HG03139 (cell line): ENCODE results near the gene MICALL1.
"Not testable (repeated sequence)": the region's sequence is repeated elsewhere in the genome, so short reads cannot be mapped to it uniquely, and the experiment has no call there.

Experiments
- ATAC-seq: cut with Tn5 transposase; IDR thresholded peaks from one replicate; pipeline ENCODE4 v1.9.1; 2021; ENCODE audit not compliant: unreplicated experiment

The MICALL1 gene

GRCh38 chr22:37953437-37954179 lies 47.5 kb downstream of the MICALL1 start, which contains the start of the genes C22orf23 and POLR2F:
Gene C22orf23, minus strand, starts transcription at chr22:37953601. Its CDS starts 452 bp downstream, at chr22:37953149.
Gene POLR2F, plus strand, starts transcription at chr22:37953699. Its CDS starts 89 bp downstream, at chr22:37953788.
- ATAC-seq = peak; percentile 80

DNA sequence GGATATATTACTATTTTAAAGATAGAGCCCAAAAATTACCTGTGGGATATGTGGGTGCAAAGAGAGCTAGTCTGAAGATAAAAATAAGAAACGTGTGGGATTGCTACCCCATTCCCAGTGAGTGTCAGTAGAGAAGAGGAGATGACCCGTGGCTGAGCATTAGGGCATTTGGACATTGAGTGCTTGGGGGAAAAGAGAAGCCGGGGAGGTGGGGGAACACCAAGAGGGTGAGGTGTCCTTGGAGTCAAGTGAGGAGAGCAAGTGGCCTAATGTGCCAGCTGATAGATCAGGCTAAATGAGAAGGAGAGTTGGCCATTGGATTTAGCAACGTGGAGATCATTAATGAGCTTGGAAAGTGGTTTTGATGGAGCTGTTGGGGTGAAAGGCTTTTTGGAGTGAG lies 48.6 kb downstream of the MICALL1 start:
- ATAC-seq = no peak

- ATAC-seq = not testable (repeated sequence)
Measured at GRCh38 chr22:37955825-37956397, 49.8 kb downstream of the MICALL1 start.

GRCh38 chr22:37957232-37957631 lies 51.1 kb downstream of the MICALL1 start:
- ATAC-seq = no peak

DNA sequence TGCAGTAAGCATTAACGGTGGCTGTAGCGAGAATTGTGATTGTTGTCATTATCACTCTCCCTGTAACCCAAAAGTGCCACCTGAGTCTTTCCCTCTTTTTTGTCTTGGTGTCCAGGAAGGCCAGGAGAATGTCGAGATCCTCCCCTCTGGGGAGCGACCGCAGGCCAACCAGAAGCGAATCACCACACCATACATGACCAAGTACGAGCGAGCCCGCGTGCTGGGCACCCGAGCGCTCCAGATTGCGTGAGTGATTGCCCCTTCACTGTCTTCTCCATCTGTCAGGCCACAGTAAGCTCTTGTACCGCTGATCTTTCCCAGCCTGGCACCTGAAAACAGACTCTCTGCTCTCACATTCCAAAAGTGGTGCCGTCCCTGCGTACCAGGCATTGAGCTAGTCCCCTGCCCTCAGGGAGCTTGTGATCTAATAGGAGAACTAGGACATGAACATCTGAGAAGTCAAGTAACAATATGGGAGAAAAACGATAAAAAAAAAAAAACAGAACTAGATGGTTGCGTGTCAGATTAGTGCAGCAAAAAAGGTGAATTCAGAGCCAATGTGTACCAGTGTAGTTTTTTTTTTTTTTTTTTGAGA lies 53.2 kb downstream of the MICALL1 start:
- no peak for ATAC-seq

- ATAC-seq = no peak
Measured at GRCh38 chr22:37961062-37961461, 55.0 kb downstream of the MICALL1 start.

DNA sequence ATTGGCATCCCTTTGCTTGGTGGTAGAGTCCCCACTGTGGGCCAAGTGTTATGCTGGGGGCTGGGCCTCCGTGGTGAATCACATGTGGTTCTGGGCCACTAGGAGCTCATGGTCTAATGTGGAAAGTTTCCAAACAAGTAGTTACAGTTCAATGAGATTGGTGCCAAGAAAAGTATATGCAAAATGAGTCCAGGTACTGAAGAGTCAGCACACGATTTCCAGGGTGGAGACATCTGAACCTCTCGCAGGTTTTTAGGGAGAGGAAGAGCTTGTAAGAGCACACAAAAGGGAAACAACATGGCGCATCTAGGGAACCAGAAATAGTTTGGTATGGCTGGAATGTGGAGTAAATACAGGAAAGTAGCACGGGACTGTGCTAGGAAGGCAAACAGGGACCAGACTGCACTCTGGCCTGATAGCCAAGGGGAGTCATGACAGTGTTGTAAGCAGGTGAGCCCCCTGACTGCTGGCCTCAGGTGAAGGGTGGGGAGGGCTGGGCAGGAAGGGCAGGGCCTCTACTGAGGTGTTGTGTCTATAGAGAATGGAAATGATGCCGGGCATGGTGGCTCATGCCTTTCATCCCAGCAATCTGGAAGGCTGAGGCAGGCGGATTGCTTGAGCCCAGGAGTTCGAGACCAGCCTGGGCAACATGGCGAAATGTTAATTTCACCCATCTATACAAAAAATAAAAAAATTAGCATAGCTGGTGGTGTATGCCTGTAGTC lies 60.0 kb downstream of the MICALL1 start:
- ATAC-seq = no peak

DNA sequence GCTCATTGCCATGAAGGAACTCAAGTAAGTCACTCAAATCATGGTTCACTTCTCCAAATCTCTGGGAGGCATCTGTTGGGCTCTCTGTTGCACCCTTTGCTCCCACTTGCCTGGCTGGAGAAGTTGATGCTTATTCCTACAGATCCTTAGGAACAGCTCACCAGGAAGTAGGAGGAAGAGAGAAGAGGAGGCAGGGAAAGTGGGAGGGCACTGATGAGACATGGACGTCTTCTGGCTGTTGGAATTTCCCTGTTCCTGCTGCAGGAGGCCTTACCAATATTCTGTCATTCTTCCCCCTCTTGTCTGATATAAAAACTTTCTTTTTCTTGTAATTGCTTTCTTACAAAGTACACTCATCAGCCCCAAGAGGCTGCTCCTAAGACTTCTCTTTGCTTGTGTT lies 61.0 kb downstream of the MICALL1 start:
- no peak for ATAC-seq

DNA sequence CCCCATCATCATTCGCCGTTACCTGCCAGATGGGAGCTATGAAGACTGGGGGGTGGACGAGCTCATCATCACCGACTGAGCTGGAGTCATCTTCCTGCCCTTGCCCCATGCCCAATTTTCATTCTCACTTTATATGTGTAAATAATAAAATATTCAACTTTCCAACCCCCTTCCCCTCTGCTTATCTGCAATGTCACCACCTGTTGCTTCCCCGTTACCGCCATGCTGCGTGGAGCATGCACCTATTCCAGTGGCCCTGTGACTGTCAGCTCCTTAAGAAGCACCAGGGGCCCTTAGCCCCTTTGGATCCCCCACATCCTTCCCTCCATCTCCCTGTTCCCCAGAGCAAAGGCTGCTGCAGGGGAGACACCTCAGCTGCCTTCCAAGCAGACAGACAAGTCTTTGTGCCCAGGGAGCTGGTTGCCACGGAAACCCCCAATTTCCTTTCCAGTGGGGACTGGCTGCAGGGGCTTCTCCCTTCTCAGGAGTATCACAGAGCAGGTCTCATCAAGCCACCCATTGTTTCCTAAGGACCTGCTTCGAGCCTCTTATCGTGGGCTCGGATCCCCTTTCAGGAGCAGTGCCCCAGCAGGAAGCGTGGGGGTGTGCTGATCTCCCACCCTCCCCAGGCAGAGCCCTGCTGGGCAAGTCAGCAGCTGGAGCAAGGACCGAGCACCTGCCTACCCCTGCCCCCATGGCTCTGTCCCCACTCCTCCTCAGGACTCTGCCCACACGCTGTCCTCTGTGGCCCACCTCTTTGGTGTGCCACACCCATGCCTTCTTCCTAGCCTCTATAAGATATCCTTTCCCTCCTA lies 61.7 kb downstream of the MICALL1 start:
- no peak for ATAC-seq

DNA sequence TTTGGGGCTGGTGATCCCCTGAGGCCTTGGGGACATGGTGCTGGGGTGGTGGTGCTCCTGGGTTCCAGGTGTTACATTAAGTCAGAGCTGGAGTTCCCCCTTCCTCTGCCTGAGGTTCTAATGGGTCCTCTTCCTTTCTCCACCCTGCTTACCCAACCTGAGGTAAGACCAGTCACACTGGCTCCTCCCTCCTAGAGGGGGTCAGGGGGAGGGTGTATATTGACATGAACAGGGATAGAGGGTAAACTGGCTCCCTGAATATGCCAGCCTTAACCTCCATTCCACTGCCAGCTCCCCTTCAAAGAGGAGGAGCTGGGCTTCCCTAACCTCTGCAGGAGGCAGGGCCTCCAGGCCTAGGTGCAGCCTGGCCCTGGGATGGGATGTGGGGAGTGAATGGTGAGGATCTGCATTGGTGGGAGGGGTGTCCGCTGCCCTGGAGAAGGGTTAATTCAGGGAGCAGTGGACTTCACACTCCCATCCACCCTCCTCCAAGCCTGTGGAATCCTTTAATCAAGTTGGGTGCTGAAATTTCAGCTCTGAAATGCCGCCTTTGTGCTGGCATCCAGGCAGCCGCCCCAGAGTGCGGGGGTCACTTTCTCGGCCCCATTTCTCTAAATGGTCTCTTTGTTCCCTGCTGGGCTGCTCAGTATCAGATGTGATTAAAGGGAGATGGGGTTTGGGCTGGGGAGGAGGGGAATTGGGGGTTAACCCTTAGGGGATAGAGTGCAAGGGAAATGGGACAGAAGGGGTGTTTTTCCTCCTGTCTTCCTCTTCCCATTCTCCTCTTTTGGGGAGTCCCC lies 62.6 kb downstream of the MICALL1 start:
- no peak for ATAC-seq

- no peak for ATAC-seq
Measured at GRCh38 chr22:37970864-37971263, 64.8 kb downstream of the MICALL1 start.

DNA sequence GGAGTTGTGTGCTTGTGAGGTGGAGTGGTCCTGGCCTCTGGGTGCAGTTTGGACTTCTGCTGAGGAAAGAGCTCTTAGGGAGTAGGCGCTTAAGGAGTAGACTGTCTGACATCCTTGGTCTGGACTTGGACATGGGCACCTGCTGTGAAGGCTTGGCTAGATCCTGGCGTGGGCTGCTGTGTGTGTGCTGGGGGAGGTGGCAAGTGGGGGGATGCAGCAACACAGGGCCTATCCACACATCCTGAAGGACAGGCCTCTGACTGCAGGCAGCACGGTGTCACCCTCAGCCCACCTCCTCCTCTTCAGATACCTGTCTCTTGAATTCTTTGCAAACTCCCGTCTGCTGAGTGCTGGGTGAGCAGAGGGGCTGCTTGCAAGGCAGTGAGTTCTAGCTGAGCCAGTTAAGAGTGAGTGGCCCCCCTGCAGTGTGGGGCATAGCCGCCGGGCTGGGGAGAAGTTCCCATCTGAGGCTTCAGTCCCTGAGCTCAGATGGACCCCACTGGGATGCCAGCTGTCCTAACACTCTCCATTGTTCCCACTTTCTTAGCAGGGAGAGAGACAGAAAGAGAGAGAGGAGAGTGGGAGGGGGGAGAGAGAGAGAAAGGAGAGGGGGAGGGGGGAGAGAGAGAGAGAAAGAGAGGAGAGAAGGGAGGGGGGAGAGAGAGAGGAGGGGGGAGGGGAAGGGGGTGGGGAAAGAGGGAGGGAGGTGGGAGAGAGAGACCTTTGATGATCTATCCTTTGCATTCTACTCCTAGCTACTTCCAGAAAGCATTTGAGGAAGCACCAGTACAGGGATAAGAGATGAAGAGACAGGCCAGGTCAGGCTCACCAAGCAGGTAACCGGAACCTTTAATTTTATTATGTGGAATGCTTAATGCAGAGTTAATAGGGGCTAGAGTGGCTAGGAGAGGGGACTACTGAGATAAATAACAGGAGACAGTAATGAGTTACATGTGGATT lies 65.7 kb downstream of the MICALL1 start:
- no peak for ATAC-seq

DNA sequence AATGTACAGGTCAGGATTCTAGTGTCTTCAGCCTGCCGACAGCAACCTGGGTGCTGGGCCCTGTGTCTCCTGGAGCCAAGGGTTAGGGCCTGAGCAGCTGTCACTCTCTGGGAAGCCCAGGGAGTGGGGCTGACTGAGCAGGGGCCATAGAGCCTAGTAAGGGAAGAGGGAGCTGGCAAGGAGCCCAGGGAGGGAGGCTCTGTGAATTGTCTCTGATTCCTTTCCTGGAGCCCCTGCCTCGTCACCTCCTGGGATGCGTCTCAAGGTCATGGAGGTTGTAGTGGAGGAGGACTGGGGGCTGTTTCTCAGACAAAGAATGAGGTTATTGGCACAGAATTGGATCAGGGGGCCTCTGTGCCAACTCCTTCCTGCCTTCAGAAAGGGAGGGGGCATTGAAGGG lies 66.4 kb downstream of the MICALL1 start:
- no peak for ATAC-seq

DNA sequence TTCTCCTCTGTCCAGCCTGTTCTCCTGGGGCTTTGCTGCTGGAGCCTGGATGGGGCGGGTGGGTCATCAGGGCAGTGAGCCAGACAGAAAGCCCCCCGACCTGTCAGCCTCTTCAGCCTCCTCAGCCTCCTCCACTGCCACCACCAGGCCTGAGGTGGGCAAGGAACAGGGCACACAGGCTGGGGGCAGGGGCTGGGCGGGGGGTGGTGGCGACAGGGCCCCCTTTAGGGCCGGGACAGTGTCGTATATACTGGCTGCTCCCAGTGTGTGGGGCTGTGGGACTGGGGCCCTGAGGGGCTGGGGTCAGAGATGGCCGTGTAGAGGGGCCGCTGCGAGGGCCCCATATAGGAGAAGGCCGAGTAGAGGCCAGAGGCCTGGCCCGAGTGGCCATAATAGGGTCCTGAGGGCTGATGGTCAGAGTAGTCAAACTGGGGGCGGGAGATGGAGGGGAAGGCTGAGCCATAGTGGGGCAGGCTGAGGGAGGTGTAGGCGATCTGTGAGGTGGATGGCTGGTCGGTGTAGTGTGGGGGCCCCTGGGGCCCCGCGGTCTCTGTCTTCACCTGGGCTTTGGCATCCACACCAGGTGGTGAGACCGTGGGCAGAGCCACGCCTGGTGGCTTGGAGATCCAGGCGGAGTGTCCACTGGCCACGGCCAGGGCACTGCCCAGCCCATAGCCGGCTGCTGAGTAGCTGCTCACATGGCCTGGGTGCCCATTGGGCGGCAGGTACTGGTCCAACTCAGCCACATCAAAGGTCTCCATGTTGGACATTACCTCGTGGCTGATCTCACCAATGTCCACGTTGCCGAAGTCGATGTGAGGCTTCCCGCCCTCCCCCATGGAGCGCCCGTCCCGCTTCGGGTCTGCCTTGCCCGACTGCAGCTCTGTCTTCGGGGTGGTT lies 67.4 kb downstream of the MICALL1 start:
- no peak for ATAC-seq

DNA sequence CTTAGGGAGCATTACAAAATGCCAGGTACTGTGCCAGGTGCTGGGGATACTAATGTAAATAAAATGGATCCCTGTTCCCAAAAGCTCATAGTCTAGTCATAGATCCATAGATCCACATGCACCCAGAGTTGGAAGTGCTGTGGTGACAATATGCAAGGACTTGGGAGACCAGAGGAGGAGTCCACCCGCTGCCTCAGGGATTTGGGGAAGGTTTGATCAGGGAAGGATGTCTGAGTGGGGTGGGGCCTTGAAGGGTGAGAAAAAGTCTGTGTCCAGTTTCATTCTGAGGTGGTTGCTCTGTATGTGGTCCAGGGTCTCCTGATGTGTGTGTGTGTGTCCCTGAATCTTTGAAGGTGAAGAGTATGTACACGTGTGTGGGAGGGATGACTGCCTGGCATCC lies 69.1 kb downstream of the MICALL1 start:
- no peak for ATAC-seq

DNA sequence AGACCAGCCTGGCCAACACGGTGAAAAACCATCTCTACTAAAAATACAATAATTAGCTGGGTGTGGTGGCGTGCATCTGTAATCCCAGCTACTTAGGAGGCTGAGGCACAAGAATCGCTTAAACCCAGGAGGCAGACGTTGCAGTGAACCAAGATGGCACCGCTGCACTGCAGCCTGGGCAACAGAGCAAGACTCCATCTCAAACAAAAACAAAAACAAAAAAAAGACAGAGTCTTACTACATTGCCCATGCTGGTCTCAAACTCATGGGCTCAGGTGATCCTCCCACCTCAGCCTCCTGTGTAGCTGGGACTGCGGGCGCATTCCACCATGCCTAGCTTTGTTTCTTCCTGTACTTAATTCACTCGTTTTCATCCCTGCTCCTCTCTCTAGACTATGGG lies 69.9 kb downstream of the MICALL1 start:
- ATAC-seq = not testable (repeated sequence)

- no peak for ATAC-seq
Measured at GRCh38 chr22:37976547-37976946, 70.5 kb downstream of the MICALL1 start.

DNA sequence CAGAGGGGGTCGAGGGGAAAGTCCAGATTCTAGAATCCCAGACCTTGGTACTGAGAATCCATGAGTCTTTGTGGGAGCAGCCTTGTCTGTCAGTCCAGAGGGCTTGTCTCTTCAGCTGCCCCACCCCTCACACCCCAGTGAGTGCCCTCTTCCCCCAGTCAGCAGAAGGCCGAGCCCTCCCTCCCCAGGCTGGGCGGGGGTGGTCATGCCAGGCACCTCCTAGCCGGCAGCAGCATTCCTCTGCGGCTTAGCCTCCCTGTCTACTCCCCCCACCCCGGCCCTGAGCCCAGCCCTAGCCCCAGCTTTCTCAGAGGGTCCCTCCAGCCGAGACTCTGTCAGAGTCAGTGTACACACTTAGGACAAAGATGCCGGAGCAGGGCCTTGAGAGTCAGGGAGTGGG lies 73.7 kb downstream of the MICALL1 start:
- ATAC-seq = no peak
